Choroid plexus epithelial cell (primary cell): Measurements from ENCODE around the gene HES5.

Experiments used
- DNase-seq: peaks from one replicate; pipeline ENCODE4 v3.0.0-alpha.2; 2010; ENCODE audit warnings: low read depth
- H3K4me3 ChIP-seq: 2 replicates; pipeline ENCODE4 v1.5.1; 2011; ENCODE audit warnings: low read depth, mild to moderate bottlenecking, control low read depth, low read length, moderate library complexity
- CTCF ChIP-seq: conservative IDR thresholded peaks from 2 replicates; pipeline ENCODE4 v1.5.1; 2011; ENCODE audit warnings: low read depth, mild to moderate bottlenecking, control low read depth, inconsistent platforms, low read length, moderate library complexity

The HES5 gene

GRCh38 chr1:2505461-2505994 lies 24.5 kb downstream of the HES5 start:
- no peak overlapping the region for H3K4me3 ChIP-seq
- no peak for DNase-seq
- no peak for TF ChIP-seq CTCF

- no peak for DNase-seq
- TF ChIP-seq CTCF = no peak
- H3K4me3 ChIP-seq = no peak overlapping the region
Measured at GRCh38 chr1:2504949-2505272, 25.2 kb downstream of the HES5 start.

GRCh38 chr1:2504225-2504948 lies 25.7 kb downstream of the HES5 start:
- TF ChIP-seq CTCF = no peak
- DNase-seq = no peak
- H3K4me3 ChIP-seq = no peak overlapping the region

- TF ChIP-seq CTCF = no peak
- H3K4me3 ChIP-seq = no peak overlapping the region
- no peak for DNase-seq
Measured at GRCh38 chr1:2503554-2504224, 26.4 kb downstream of the HES5 start.

GRCh38 chr1:2502661-2503553 lies 27.2 kb downstream of the HES5 start:
- no peak for TF ChIP-seq CTCF
- DNase-seq = no peak
- no peak overlapping the region for H3K4me3 ChIP-seq

GRCh38 chr1:2502210-2502609 lies 27.9 kb downstream of the HES5 start:
- DNase-seq = no peak
- no peak for TF ChIP-seq CTCF
- H3K4me3 ChIP-seq = no peak overlapping the region
